B cell (primary cell): ENCODE data around the gene GRB10. TPM values are rescaled to one million over a fixed set of nuclear protein-coding genes. Genes with fewer than 3 reads are reported as not detected.

Source experiments
- ATAC-seq: fragments of 200-7000 bp; cut with Tn5 transposase; one replicate; pipeline ENCODE4 v1.10.0; 2021; ENCODE audit warnings: low read depth, mild to moderate bottlenecking, moderate number of reproducible peaks, moderate library complexity
- CTCF ChIA-PET: fragments of 350-600 bp; sonication (Branson Sonifier 250); formaldehyde crosslinking; loops from one replicate; lab custom pipeline; 2021; ENCODE audit warnings: antibody characterized with exemption, inconsistent platforms; lab: Charles Lee
- POLR2A ChIA-PET: fragments of 350-600 bp; sonication (Branson Sonifier 250); formaldehyde crosslinking; loops from one replicate; lab custom pipeline; 2021; ENCODE audit warnings: antibody characterized with exemption; lab: Charles Lee
- DNase-seq: peaks from one replicate; pipeline ENCODE4 v3.0.0; 2013
- H2AFZ ChIP-seq: 2 replicates; pipeline ENCODE4 v1.6.1; 2012; ENCODE audit warnings: mild to moderate bottlenecking, low read depth, low read length; ENCODE audit not compliant: insufficient read depth, poor library complexity, severe bottlenecking
- H3K27ac ChIP-seq, 2 donors: 1 replicate in 1 of 2; 2 replicates in 1 of 2; pipeline ENCODE4 v1.5.1; 2012 to 2013; ENCODE audit warnings: low read length in 2 of 2, mild to moderate bottlenecking in 2 of 2, moderate library complexity in 1 of 2
- H3K27me3 ChIP-seq, 4 experiments: fragments of 200-600 bp in 1 of 4; sonication (generic) in 1 of 4; replicated peaks in 1 of 4; 1 replicate in 2 of 4; 2 replicates in 2 of 4; pipeline versions ENCODE4 v1.6.1 to v1.7.0; 2013 to 2016; ENCODE audit warnings: low read length in 3 of 4, mild to moderate bottlenecking in 2 of 4, mixed read lengths in 1 of 4, moderate library complexity in 1 of 4; ENCODE audit not compliant: insufficient read depth in 4 of 4, control insufficient read depth in 3 of 4; ENCODE audit errors: control extremely low read depth in 1 of 4
- H3K36me3 ChIP-seq, 2 experiments: replicated peaks in 1 of 2; 1 replicate in 1 of 2; 2 replicates in 1 of 2; pipeline versions ENCODE4 v1.6.1 to v1.7.1; 2013; ENCODE audit warnings: low read length in 1 of 2; ENCODE audit not compliant: insufficient read depth in 2 of 2, control insufficient read depth in 1 of 2; ENCODE audit errors: control extremely low read depth in 1 of 2, extremely low read depth in 1 of 2
- H3K4me1 ChIP-seq, 2 donors: fragments of 200-600 bp in 1 of 2; sonication (generic) in 1 of 2; 1 replicate in 1 of 2; 2 replicates in 1 of 2; pipeline versions ENCODE4 v1.5.1 to v1.6.1; 2013 to 2017; ENCODE audit warnings: low read length in 2 of 2; ENCODE audit not compliant: control insufficient read depth in 2 of 2, insufficient read depth in 2 of 2
- H3K4me2 ChIP-seq: replicated peaks from 2 replicates; pipeline ENCODE3; 2012; ENCODE audit warnings: mild to moderate bottlenecking, low read depth, low read length; ENCODE audit not compliant: poor library complexity, severe bottlenecking
- H3K4me3 ChIP-seq, 5 experiments: fragments of 200-600 bp in 1 of 5; sonication (generic) in 1 of 5; 1 replicate in 3 of 5; 2 replicates in 2 of 5; pipeline versions ENCODE4 v1.5.1 to v1.7.0; 2011 to 2016; ENCODE audit warnings: low read length in 4 of 5, mild to moderate bottlenecking in 4 of 5, low read depth in 2 of 5, control low read depth in 1 of 5, moderate library complexity in 1 of 5; ENCODE audit not compliant: insufficient read depth in 1 of 5; ENCODE audit errors: control extremely low read depth in 1 of 5, extremely low read depth in 1 of 5
- H3K79me2 ChIP-seq: fragments of 200-600 bp; sonication (generic); one replicate; pipeline ENCODE4 v1.6.0; 2016; ENCODE audit warnings: low read length; ENCODE audit not compliant: control insufficient read depth, insufficient read depth
- H3K9ac ChIP-seq: fragments of 200-600 bp; sonication (generic); 2 replicates; pipeline ENCODE4 v1.6.1; 2017; ENCODE audit warnings: mild to moderate bottlenecking, low read length, moderate library complexity
- H3K9me3 ChIP-seq, 3 donors: one replicate each; pipeline versions ENCODE4 v1.6.1 to v1.7.1; 2013; ENCODE audit warnings: low read length in 2 of 3; ENCODE audit not compliant: control insufficient read depth in 2 of 3, insufficient read depth in 1 of 3; ENCODE audit errors: control extremely low read depth in 1 of 3
- H4K20me1 ChIP-seq: 2 replicates; pipeline ENCODE4 v1.6.0; 2012; ENCODE audit warnings: mild to moderate bottlenecking, low read length; ENCODE audit not compliant: insufficient read depth, control insufficient read depth, poor library complexity, severe bottlenecking
- H3K27ac Mint-ChIP-seq: one replicate; pipeline ENCODE4 v1.8.0; 2021; ENCODE audit warnings: mixed read lengths
- H3K27me3 Mint-ChIP-seq: one replicate; pipeline ENCODE4 v1.8.0; 2021; ENCODE audit warnings: mixed read lengths
- H3K4me1 Mint-ChIP-seq: one replicate; pipeline ENCODE4 v1.8.0; 2021; ENCODE audit warnings: mixed read lengths
- H3K4me3 Mint-ChIP-seq: one replicate; pipeline ENCODE4 v1.8.0; 2021; ENCODE audit warnings: mixed read lengths
- H3K9me3 Mint-ChIP-seq: one replicate; pipeline ENCODE4 v1.8.0; 2022; ENCODE audit warnings: mixed read lengths; ENCODE audit not compliant: insufficient read depth
- EZH2 ChIP-seq: IDR thresholded peaks from 2 replicates; pipeline ENCODE4 v1.6.1; 2012; ENCODE audit warnings: borderline replicate concordance, low read depth, mild to moderate bottlenecking, moderate library complexity, low read length; ENCODE audit not compliant: insufficient read depth, poor library complexity, severe bottlenecking
- WGBS: methylation state at CpG from one replicate; pipeline ENCODE4 v1.1.5; 2013; ENCODE audit warnings: missing lambda C conversion rate; ENCODE audit not compliant: insufficient coverage; 5-methylcytosine and 5-hydroxymethylcytosine counted together
- intact Hi-C: fragments of 100-400 bp; cut with micrococcal nuclease; formaldehyde crosslinking; loops from one replicate; pipeline ENCODE4 v1.10.0; 2022
- polyA plus RNA-seq: library from polyadenylated mRNA; depleted of rRNA; stranded (reverse); fragments of >200 nt; gene quantifications from 2 replicates; pipeline ENCODE4 v1.2.3, GENCODE V29; 2012
- total RNA-seq, 2 donors: library from RNA; stranded (reverse); fragments of 120-200 nt in 1 of 2; gene quantifications; 1 replicate in 1 of 2; 2 replicates in 1 of 2; pipeline versions ENCODE4 v1.2.3 to v1.2.4, GENCODE V29; 2013 to 2022
- TF ChIP-seq, protein P1 (sequence below): fragments of 200-600 bp; IDR thresholded peaks from one replicate; pipeline ENCODE4 v1.8.0; 2022; ENCODE audit warnings: antibody characterized with exemption, mild to moderate bottlenecking

Gene GRB10
- total and polyA plus RNA-seq, 2 donors (not counting 1 experiment from before 2014, with no cell fraction given): 0.04 TPM; not detected in 1

DNA sequence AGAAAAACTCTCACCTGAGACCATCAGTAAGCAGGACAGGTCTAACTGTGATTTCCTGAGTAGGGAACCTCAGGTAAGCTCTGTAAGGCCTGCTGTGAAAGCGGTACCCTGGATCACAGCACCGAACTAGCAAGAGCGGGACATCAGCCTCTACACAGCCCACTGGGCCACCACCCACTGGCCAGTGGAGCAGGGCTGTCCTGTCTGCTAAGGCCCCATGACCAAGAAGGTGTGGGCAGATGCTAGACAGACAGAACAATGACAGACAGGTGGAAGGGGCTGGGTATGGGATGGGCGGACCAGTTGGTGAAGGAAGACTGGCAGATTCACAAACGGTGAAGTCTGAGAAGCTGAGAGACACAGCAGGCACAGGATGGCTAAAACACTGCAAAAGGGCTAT is 138.1 kb downstream of the GRB10 start:
- no peak overlapping the region for H3K27ac Mint-ChIP-seq
- CTCF ChIA-PET: interaction anchor here (1.6 to 3.6 kb wide), 2 partner anchors 12 to 15 kb away, joined by 4 to 24 read pairs; no protein-coding TSS in a partner anchor

GRCh38 chr7:50644114-50644513 is 138.6 kb downstream of the GRB10 start:
- ChIA-PET POLR2A (no interaction called here), CTCF (interaction anchor here (1.6 to 3.6 kb wide), 2 partner anchors 11 to 15 kb away, joined by 4 to 24 read pairs; no protein-coding TSS in a partner anchor)
- TF ChIP-seq EZH2: no peak
- TF ChIP-seq, protein P1, sequence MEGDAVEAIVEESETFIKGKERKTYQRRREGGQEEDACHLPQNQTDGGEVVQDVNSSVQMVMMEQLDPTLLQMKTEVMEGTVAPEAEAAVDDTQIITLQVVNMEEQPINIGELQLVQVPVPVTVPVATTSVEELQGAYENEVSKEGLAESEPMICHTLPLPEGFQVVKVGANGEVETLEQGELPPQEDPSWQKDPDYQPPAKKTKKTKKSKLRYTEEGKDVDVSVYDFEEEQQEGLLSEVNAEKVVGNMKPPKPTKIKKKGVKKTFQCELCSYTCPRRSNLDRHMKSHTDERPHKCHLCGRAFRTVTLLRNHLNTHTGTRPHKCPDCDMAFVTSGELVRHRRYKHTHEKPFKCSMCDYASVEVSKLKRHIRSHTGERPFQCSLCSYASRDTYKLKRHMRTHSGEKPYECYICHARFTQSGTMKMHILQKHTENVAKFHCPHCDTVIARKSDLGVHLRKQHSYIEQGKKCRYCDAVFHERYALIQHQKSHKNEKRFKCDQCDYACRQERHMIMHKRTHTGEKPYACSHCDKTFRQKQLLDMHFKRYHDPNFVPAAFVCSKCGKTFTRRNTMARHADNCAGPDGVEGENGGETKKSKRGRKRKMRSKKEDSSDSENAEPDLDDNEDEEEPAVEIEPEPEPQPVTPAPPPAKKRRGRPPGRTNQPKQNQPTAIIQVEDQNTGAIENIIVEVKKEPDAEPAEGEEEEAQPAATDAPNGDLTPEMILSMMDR: no peak
- no peaks in the 10 kb centered on the region for H3K4me1 Mint-ChIP-seq
- H3K27ac ChIP-seq: no peak overlapping the region
- intact Hi-C loops: no loop called here
- no peaks in the 10 kb centered on the region for H3K9me3 ChIP-seq
- DNase-seq (no peak), ATAC-seq (no peak)
- H3K4me2 ChIP-seq: no peak overlapping the region
- no peak overlapping the region for H3K9ac ChIP-seq
- H3K4me1 ChIP-seq: no peaks in the 10 kb centered on the region
- no peaks in the 10 kb centered on the region for H4K20me1 ChIP-seq
- H3K27ac Mint-ChIP-seq: no peak overlapping the region
- no peaks in the 10 kb centered on the region for H3K27me3 ChIP-seq
- peaks cover 9% of the 10 kb centered on the region for H3K27me3 Mint-ChIP-seq
- H3K4me3 Mint-ChIP-seq: no peak overlapping the region
- H3K79me2 ChIP-seq: no peaks in the 10 kb centered on the region
- WGBS: 89% methylated on average over 3 of the region's 6 CpGs
- no peak overlapping the region for H3K4me3 ChIP-seq
- no peak overlapping the region for H2AFZ ChIP-seq
- no peaks in the 10 kb centered on the region for H3K36me3 ChIP-seq
- no peaks in the 10 kb centered on the region for H3K9me3 Mint-ChIP-seq

More for the DNA sequence above, 138.1 kb downstream of the GRB10 start:
- H3K9me3 Mint-ChIP-seq: no peaks in the 10 kb centered on the region
- intact Hi-C loops: no loop called here
- Histone ChIP-seq H3K4me2 (no peak overlapping the region), H3K27ac (no peak overlapping the region), H3K79me2 (no peaks in the 10 kb centered on the region), H2AFZ (no peak overlapping the region), H3K9ac (no peak overlapping the region), H3K36me3 (no peaks in the 10 kb centered on the region), H4K20me1 (no peaks in the 10 kb centered on the region), H3K4me1 (no peaks in the 10 kb centered on the region), H3K27me3 (no peaks in the 10 kb centered on the region), H3K4me3 (no peak overlapping the region), H3K9me3 (no peaks in the 10 kb centered on the region)
- no peak for DNase-seq
- ATAC-seq: no peak
- H3K4me1 Mint-ChIP-seq: no peaks in the 10 kb centered on the region
- TF ChIP-seq, protein P1: no peak
- TF ChIP-seq EZH2: no peak
- POLR2A ChIA-PET: no interaction called here
- peaks cover 9% of the 10 kb centered on the region for H3K27me3 Mint-ChIP-seq
- WGBS: 83% methylated on average over 1 of the region's 5 CpGs
- H3K4me3 Mint-ChIP-seq: no peak overlapping the region
